ENCODE data around the gene SLC38A10. TPM values are rescaled to one million over a fixed set of nuclear protein-coding genes. Genes with fewer than 3 reads are reported as not detected.

The SLC38A10 gene
- total RNA-seq, 2 donors from 2014 or later: 83.0 to 129 TPM

GRCh38 chr17:81249223-81250040 is 45.7 kb downstream of the SLC38A10 start:
- Histone ChIP-seq H3K27ac (no peak overlapping the region), H3K4me1 (ENCODE audit: control insufficient read depth in 1 of 2, low read depth in 2 of 2) (peaks cover 0 to 6% of the 10 kb centered on the region in 2 donors), H3K9me3 (no peaks in the 10 kb centered on the region), H3K36me3 (peaks cover 20% of the 10 kb centered on the region), H3K4me3 (no peak overlapping the region), H3K27me3 (replicated peaks; ENCODE audit: insufficient read depth) (no peaks in the 10 kb centered on the region)
- DNase-seq (ENCODE audit: low spot score) (no peak), ATAC-seq (ENCODE audit: insufficient number of reproducible peaks, low FRiP score, low read depth) (peak; percentile 84)
- no peak for TF ChIP-seq CTCF (IDR thresholded peaks at IDR 0.05)

- Histone ChIP-seq H3K36me3 (peaks cover 20% of the 10 kb centered on the region), H3K27me3 (replicated peaks; ENCODE audit: insufficient read depth) (no peaks in the 10 kb centered on the region), H3K4me1 (ENCODE audit: control insufficient read depth in 1 of 2, low read depth in 2 of 2) (peaks cover 0 to 4% of the 10 kb centered on the region in 2 donors), H3K9me3 (no peaks in the 10 kb centered on the region), H3K4me3 (no peak overlapping the region), H3K27ac (no peak overlapping the region)
- no peak for TF ChIP-seq CTCF (IDR thresholded peaks at IDR 0.05)
- DNase-seq (ENCODE audit: low spot score): no peak
- ATAC-seq (ENCODE audit: insufficient number of reproducible peaks, low FRiP score, low read depth): no peak
Observed at GRCh38 chr17:81248649-81249048, 46.5 kb downstream of the SLC38A10 start.

GRCh38 chr17:81247339-81247990 is 47.6 kb downstream of the SLC38A10 start:
- H3K4me3 ChIP-seq: no peak overlapping the region
- no peaks in the 10 kb centered on the region for H3K9me3 ChIP-seq
- H3K27me3 ChIP-seq (replicated peaks; ENCODE audit: insufficient read depth): no peaks in the 10 kb centered on the region
- ATAC-seq (ENCODE audit: insufficient number of reproducible peaks, low FRiP score, low read depth) (no peak), DNase-seq (ENCODE audit: low spot score) (no peak)
- H3K27ac ChIP-seq: no peak overlapping the region
- TF ChIP-seq CTCF (IDR thresholded peaks at IDR 0.05): no peak
- H3K36me3 ChIP-seq: peaks cover 18% of the 10 kb centered on the region
- no peaks in the 10 kb centered on the region for H3K4me1 ChIP-seq (ENCODE audit: control insufficient read depth in 1 of 2, low read depth in 2 of 2)

- no peak for TF ChIP-seq CTCF (IDR thresholded peaks at IDR 0.05)
- Histone ChIP-seq H3K27ac (no peak overlapping the region), H3K27me3 (replicated peaks; ENCODE audit: insufficient read depth) (no peaks in the 10 kb centered on the region), H3K4me1 (ENCODE audit: control insufficient read depth in 1 of 2, low read depth in 2 of 2) (no peaks in the 10 kb centered on the region), H3K4me3 (no peak overlapping the region), H3K9me3 (no peaks in the 10 kb centered on the region), H3K36me3 (peaks cover 13% of the 10 kb centered on the region)
- ATAC-seq (ENCODE audit: insufficient number of reproducible peaks, low FRiP score, low read depth): no peak
- no peak for DNase-seq (ENCODE audit: low spot score)
Observed at GRCh38 chr17:81246679-81247338, 48.3 kb downstream of the SLC38A10 start.

GRCh38 chr17:81246343-81246670 is 48.8 kb downstream of the SLC38A10 start:
- Histone ChIP-seq H3K36me3 (peaks cover 11% of the 10 kb centered on the region), H3K9me3 (no peaks in the 10 kb centered on the region), H3K27ac (no peak overlapping the region), H3K27me3 (replicated peaks; ENCODE audit: insufficient read depth) (no peaks in the 10 kb centered on the region), H3K4me1 (ENCODE audit: control insufficient read depth in 1 of 2, low read depth in 2 of 2) (no peaks in the 10 kb centered on the region), H3K4me3 (no peak overlapping the region)
- DNase-seq (ENCODE audit: low spot score): no peak
- no peak for TF ChIP-seq CTCF (IDR thresholded peaks at IDR 0.05)
- no peak for ATAC-seq (ENCODE audit: insufficient number of reproducible peaks, low FRiP score, low read depth)
